Activated CD8-positive, alpha-beta memory T cell treated with anti-CD3 and anti-CD28 coated beads for 48 hours (primary cell): Measurements from ENCODE around the gene PVALEF.

Experiments used
- DNase-seq, 3 experiments: peaks; one replicate each; pipeline ENCODE4 v3.0.0-alpha.2; 2020; ENCODE audit warnings: low read depth in 2 of 3, low spot score in 2 of 3

PVALEF gene

DNA sequence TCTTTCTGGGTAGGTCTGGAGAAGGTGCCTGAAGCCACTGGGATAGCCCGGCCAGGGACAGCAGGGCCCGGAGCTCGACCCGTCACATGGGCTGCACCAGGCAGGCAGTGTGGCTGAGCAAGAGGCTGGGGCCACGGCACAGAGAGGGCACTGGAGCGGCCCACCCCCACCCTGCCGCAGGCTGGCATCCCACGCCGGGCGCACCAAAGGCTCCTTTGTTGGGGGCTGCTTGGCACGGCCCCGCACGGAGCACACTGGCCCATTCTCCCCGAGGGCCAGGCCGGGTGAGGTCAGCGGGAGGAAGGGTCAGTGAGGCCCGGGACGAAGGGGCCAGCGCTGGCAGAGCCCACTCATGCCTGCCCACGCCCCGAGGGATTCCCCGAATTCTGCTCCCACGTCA lies 36.5 kb upstream of the PVALEF start:
- no peak for DNase-seq

DNA sequence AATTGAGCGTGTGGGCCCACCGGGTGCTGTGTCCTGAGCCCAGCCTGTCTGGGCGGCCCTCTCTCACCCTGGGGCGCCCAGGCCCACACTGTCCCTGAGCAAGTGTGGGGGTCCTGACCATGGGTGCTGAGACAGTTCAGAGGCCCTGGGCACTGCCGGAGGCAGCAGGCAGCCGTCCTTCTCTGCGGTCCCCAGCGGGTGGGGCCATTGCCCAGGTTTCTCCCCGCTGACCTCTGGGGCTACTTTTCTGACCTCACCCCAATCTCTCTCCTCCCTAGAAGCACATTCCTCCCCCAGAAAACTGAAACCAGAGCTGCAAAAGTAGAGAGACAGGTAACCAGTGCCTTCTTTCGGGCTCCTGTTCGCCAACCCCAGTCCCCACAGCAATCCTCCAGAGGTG lies 36.0 kb upstream of the PVALEF start:
- no peak for DNase-seq

DNA sequence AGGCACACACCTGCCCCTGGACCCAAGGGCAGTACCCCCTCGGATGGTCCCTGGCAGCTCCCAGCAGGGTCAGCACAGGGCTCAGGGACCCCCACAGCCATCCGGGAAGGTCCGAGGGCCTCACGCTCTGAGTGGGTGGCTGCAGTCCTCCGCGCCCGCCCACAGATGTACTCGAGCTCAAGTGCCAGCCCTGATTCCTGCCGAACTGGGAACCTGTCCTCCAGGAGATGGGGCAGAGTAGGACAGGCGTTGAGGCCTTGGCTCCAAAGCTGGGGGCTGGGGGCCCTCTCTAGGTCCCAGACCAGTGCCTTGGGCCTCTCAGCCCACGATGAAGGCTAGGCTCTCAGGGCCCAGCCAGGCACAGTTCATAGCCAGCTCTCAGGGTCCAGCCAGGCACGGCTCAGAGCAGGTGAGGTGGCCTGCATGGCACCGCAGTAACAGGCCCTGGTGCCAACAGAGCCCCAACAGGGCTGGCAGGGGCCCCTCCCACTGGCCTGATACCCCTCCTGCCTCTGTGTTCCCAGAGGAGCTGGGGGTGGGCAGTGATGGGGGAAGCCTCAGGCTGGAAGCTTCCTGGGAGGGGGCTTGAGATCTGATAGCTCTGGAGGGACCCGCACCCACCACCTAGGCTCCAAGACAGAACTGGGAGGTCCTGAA lies 35.5 kb upstream of the PVALEF start:
- DNase-seq, result no peak

DNA sequence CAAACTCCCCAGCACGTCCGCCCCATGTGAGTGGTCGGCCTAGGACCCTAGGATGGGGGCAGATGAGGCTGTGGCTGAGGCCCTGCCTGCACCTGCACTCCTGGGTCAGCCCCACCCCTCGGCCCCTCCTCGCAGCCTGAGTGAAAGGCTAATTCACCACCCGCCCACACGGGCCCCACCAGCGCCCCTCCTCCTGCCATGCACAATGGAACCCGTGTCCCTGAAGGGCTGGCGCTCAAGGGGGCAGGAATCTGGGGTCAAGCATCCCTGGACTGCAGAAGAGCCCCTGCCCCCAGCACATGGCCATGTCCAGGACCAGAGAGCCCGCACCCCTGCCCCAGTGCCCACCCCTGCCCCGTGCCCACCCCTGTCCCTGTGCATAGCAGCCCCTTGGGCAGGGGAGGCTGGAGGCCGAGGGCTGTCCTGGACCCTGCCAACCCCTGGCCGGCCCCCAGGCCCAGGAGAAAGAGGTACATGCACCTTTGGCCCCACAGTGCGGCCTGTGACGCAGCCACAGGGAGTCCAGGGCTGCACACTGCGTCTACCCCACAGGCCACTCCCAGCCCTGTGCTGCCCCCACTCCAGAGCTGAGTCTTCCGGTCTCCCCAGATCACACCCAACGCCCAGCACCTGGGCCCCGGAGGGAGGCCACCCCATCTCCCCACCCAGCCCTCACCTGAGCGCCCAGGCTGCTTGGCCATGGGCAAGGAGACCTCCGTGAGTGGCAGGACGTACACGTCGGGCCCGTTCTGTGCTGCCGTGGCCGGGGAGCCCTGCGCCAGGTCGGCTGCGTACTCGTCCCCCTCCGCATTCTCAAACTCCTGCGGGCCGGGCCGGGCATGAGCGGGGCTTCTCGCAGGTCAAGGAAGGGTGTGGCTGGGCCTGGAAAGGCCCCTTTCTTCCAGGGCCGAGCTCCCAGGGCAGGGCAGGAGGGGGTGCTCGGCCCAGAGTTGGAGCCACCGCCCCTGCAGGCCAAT lies 34.6 kb upstream of the PVALEF start:
- DNase-seq, result no peak

DNA sequence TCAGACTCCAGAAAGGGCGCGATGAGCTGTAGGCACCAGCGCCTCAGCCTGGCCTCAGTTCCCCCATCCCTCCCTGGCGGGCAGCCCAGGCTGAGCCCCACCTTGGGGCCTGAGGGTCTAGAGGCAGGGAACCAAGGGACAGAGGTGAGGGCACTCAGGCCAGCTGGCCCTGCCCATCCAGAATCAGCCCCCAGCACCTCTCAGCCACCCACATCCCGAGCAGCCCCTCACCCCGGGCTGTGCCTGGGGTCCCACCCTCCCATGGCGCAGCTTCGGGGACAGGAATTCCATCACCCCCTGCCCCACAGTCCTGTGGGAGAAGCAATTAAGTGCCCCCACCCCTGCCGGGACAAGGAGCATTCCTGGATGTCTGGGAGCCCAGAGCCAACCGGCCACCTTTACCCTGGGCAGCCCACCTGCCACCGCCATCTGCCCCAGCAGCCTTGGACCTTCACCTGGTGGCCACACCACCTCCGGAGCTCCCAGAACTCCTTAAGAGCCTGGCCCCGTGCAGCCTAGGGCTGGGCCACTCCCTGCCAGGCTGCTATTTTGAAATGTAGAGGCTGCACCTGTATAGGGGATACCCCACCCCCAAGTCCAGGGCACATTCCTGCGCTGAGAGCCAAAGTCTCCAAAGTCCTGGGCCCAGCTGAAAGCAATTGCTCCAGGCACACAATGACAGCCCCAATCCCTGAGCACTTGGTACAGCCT lies 33.7 kb upstream of the PVALEF start:
- DNase-seq, result no peak

DNA sequence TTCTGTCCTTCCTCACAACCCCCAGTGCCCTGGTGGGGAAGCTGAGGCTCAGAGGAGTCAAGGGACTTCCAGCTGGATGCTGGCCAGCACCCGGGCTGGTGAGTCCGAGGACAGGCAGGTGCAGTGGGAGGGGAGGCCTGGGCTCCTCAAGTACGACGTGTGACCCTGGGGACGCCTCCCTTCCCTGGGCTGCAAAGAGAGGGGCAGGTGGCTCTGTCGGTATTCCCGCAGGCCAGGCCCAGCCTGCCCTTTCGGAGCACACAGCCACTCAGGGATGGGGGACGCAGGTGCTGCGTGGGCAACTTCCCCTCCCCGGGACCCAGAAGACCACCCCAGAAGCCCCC lies 33.1 kb upstream of the PVALEF start:
- DNase-seq, result no peak

DNA sequence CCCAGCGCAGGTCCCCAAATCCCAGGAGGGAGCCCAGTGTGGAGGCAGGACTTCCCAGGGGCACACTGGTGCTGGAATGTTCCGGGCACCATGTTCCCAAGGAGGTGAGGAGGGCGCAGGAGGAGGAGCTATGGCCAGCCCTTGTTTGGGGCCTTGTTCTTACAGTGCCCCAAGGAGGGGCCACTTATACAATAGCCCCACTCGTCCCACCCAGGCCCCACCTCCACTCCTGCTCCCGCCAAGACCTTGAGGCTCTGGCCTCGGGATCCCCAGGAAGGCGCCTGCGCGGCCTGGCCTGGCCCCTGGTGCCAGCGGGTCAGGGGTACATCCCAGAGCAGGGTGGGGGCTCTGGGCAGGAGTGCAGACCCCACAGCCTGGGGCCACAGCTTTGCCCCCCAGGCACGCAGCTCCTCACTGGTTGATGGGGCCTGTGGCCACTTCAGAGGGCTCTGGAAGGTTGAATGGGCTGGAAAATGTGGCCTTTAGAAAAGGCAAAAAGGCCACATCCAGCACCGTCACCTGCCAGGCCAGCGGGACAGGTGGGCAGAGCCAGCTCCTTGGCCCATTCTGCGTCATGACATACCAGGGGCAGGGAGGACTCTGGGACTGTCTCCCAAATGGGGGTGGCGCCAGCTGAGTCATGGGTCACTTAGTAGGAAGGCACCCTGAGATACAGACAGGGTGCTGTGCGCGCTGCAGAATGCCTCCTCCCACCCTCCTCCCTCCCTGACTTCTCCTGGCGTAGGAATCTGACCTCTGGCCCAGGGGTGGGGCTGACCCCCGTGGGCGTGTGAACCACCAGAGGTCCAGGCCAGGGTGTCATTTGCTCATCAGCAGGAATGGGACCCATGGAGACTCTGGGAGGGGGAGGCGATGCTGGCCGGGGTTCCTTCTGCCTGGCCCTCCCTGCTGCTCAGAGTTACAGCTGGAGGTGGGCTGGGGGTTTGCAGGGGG lies 32.3 kb upstream of the PVALEF start:
- no peak for DNase-seq

DNA sequence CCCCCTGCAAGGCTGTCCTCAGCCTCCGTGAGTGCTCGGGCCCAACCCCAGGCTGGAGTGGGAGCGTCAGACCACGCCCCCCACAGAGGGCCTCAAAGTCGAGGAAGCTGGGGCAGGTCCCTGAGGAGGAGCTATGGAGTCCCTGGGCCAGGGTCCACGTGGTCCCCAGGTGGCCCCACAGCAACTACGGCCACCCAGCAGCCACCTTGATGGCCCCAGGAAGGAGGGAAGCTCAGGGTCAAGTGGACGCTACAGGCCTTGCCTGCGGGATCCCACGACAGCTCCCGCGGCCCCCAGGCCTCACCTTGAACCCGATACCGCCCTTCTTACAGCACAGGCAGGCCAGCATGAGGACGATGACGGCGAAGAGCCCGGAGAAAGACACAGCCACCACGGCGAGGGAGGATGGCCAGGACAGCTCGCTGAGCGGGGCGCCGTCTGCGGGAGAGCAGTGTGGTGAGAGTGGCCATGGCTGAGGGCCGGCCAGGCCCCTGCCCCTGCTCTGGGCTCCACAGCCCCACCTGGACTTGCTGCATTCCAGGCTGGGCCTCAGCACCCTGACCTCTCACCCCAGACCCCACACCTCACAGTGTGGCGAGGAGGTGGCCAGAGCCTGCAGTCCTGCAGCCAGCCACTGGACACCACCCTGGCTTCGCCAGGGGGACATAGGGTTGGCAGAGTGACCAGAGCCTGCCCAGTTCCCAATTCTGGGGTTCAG lies 31.1 kb upstream of the PVALEF start:
- DNase-seq, result no peak

DNA sequence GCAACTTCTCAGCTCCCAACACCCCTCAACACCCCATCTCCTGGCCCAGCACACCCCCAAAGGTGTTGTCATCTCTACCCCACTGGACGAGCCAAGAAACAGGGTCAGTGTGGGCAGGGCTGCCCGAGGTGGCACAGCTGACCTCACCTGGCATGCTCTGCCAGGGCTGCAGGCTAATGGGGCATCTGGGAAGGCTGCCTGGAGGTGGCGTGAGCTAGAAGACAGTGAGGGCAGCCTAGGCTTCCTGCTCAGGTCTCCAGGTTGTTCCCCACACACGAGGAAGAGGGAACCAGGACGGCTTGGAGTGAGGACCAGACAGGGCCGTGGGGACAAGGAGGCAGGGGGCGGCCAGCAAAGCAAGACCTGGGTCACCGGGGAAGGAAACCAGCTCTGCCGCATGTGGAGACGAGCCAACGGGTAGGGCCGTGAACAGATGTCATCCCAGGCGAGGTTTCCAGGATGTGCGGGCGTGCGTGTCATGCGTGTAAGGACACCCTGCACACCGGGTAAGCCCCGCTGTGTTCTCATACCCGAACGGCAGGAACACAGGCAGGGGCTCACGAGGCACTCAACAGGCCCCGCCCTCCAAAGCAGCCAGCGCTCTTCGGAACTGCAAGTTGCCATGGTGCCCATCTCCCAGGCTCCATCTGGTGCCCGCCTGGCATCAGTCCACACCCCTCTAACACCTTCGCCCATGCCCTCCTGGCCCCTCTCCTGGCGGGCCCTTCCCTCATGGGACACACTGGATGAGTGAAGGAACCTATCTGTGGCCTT lies 29.6 kb upstream of the PVALEF start:
- no peak for DNase-seq

DNA sequence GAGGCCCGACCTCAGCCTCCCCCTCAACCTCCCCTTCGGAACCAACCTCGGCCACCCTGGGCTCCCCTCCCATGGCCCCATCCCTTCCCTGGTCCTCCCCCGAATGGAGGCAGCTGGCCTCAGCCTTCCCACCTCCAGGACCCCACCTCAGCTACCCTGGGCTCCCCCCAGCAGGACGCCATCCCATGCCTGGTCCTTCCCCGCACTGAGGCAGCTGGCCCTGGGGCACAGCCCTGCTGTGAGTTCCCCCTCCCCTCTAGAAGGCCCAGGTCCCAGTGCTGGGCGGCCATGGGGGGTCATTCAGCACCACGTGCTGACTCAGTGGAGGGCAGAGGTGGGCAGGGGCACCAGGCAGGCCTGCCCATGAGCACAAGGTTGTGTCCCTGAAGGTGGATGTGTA lies 28.9 kb upstream of the PVALEF start:
- no peak for DNase-seq

DNA sequence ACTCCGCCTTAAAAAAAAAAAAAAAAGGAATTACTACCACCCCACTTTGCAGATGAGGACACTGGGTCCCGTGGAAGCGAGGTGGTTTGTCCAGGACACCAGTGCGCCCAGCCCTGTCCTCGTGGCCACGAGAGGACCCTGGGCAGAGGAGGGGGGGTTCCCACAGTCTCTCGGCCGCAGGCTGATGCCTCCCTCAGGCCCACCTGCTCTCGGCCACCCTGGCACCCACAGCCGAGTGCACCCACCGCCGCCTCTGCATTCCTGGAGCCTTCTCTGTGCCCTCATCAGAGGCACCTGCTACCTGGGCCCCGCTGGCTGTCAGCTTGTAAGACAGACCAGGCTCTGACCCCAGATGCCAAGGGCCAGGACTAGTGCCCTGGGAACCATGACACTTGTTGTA lies 28.1 kb upstream of the PVALEF start:
- no peak for DNase-seq

DNA sequence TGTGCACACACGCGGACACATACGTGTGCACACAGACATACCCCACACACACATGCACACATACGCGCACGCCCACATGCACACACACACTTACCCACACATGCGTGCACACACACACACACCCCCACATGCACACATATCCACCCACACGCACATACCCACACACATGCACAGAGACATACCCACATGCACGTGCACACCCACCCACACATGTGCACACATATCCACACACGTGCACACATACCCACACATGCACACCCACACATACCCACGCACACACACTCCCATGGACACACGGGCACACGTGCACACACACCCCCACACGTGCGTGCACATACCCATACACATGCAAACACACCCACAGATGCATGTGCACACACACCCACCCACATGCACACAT lies 27.2 kb upstream of the PVALEF start:
- DNase-seq, result no peak

DNA sequence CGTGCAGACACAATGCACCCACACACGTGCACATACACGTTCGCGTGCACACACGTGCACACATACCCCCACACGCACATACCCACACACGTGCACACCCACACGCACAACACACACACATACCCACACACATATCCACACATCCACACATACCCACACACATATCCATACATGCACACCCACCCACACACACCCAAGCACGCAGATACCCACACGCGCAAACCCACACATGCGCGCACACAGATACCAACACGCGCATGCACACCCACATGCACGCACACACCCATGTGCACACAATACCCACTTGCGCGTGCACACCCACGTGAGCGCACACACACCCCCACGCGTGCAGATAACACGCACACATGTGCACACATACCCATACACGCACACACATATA lies 26.8 kb upstream of the PVALEF start:
- no peak for DNase-seq

DNA sequence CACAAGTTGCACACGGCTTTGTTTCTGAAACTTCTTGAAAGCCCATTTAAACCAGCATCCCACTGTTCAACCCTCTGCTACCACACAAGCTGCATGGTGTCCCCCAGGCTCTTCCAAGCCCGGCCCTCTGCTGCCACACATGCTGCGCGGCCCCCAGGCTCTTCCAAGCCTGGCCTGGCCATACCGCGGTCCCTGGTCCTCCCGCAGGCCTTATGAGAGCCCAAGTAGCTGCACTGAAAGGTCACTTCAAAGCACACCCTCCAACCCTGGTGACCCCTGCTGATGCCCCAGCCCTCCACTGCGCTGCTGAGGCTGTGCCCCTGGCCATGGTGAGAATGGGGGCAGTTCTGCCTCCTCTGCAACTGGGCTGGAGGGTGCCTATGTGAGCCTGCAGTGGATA lies 25.9 kb upstream of the PVALEF start:
- no peak for DNase-seq

DNA sequence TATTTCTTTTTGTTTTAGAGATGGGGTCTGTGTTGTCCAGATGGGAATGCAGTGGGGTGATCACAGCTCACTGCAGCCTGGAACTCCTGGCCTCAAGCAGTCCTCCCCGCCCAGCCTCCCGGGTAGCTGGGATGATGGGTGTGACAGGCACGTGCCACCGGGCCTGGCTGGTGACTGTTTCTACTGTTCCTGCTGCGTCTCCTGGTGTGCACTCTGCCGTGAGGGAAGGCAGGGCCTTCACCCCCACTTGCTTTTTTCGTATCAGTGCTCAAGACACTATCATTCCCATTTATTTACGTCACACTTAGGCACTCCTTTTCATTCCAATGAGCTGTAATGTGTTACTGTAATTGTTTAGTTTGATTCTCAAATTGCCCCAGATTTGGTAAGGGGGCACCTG lies 25.3 kb upstream of the PVALEF start:
- no peak for DNase-seq

DNA sequence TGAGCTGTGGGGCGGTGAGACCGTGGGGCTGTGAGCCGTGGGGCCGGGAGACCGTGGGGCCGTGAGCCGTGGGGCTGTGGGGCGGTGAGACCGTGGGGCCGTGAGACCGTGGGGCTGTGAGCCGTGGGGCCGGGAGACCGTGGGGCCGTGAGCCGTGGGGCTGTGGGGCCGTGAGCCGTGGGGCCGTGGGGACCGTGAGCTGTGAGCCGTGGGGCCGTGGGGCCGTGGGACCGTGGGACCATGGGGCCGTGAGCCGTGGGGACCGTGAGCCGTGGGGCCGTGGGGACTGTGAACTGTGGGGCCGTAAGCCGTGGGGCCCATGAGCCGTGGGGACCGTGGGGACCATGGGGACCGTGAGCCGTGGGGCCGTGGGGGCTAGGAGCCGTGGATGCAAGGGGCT lies 24.6 kb upstream of the PVALEF start:
- DNase-seq, result no peak

DNA sequence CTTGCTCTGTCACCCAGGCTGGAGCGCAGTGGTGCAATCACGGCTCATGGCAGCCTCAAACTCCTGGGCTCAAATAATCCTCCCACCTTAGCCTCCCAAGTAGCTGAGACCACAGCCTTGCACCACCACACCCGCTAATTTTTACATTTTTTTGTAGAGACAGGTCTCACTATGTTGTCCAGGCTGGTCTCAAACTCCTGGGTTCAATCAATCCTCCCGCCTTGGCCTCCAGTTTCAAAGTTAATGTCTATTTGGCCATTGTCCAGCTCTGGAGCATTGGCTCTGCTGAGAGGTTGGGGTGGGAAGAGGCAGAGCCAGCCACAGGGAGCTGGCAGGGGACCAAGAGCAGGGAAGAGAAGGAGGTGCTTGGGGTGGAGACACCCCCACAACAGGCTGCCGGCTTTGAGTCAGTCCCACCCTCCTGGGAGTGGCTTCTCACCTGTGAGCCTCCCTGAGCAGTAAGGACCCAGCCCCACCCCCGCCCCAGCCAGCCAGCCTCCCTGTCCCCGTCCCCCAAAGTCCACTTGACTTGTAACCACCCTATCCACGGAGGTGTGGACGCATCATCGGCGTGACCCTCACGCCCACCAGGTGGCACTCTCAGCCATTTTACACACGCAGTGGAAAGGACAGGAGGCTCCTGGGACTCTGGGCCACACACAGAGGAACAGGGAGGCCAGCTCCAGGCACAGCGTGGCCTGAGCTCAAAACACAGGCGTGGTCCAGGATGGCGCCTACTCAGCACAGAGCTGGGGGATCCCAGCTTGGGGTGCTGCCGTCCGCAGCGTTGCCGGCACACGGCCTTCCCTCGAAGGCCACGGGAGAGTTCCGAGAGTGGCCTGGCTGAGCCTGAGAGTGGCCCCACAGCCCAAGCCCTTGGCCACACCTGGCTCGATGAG lies 22.8 kb upstream of the PVALEF start:
- peak in 1 of 3 experiments; percentile 26 for DNase-seq

DNA sequence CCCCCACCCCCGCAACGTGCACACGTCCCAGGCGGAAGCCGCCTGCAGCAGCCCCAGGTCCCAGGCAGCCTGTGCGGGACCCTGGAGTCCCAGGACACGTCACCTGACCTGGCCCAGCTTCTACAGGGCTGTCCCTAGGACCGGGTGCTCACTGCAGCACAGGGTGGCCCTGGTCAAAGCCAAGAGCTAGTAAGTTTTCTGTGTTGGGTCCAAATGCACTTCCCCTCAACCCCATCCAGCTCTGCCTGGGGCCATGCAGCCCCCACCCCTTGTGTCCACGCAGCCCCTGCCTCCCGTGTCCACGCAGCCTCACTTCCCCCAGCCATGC lies 22.1 kb upstream of the PVALEF start:
- no peak for DNase-seq
